HCT116 (cell line): ENCODE measurements around the gene MTHFD2. TPM values are rescaled to one million over a fixed set of nuclear protein-coding genes. Genes with fewer than 3 reads are reported as not detected.
A peak's percentile ranks its signal among the peaks of the same experiment; 100 is the strongest.

Experiments
- ATAC-seq: fragments of 200-7000 bp; cut with Tn5 transposase; 2 replicates; pipeline ENCODE4 v1.9.1; 2020; ENCODE audit warnings: mild to moderate bottlenecking, moderate library complexity
- BruUV-seq: library from RNA; stranded (reverse); fragments of 400-500 nt; replicated peaks from 2 replicates; lab custom pipeline; 2021; lab: Mats Ljungman, UMichigan
- CTCF ChIA-PET: fragments of 300-600 bp; sonication (Branson Sonifier 250); formaldehyde crosslinking; loops from one replicate; lab custom pipeline; 2021; ENCODE audit warnings: antibody characterized with exemption; lab: Charles Lee
- POLR2A ChIA-PET: fragments of 300-600, 350-600 bp; sonication (Branson Sonifier 250); formaldehyde crosslinking; loops from one replicate; lab custom pipeline; 2021; ENCODE audit warnings: antibody characterized with exemption; lab: Charles Lee
- RAD21 ChIA-PET, 2 experiments: fragments of 300-600 bp; sonication (Branson Sonifier 250); formaldehyde crosslinking; loops; one replicate each; lab custom pipeline; 2023; ENCODE audit warnings: low total read pairs in 2 of 2; ENCODE audit not compliant: uncharacterized antibody in 2 of 2, unreplicated experiment in 2 of 2, low non-redundant PET in 1 of 2; lab: Charles Lee
- DNase-seq: peaks from one replicate; pipeline ENCODE4 v3.0.0-alpha.2; 2010; ENCODE audit warnings: low read depth, low spot score
- H2AFZ ChIP-seq: fragments of 200-600 bp; shearing (Covaris generic), sonication (generic); 2 replicates; pipeline ENCODE4 v1.6.1; 2017; ENCODE audit warnings: low read depth, mixed run types, mixed read lengths, antibody characterized with exemption, low read length; ENCODE audit not compliant: poor library complexity, severe bottlenecking
- H3K27ac ChIP-seq: 2 replicates; pipeline ENCODE4 v1.5.1; 2012; ENCODE audit warnings: low read depth, low read length
- H3K27me3 ChIP-seq: fragments of 200-600 bp; sonication (generic); 2 replicates; pipeline ENCODE4 v1.6.1; 2016; ENCODE audit warnings: mixed run types, low read length, mixed read lengths; ENCODE audit not compliant: insufficient read depth
- H3K36me3 ChIP-seq, 2 experiments: fragments of 200-500 bp in 1 of 2; fragments of 200-600 bp in 1 of 2; sonication (Bioruptor generic) in 1 of 2; sonication (generic) in 1 of 2; 2 replicates each; pipeline versions ENCODE4 v1.5.1 to v1.6.1; 2014 to 2016; ENCODE audit warnings: low read length in 2 of 2, inconsistent platforms in 1 of 2, mixed read lengths in 1 of 2, mixed run types in 1 of 2; ENCODE audit not compliant: insufficient read depth in 2 of 2, control insufficient read depth in 1 of 2
- H3K4me1 ChIP-seq, 2 experiments: fragments of 200-600 bp in 1 of 2; sonication (generic) in 1 of 2; 2 replicates each; pipeline versions ENCODE4 v1.5.1 to v1.6.1; 2012 to 2017; ENCODE audit warnings: low read length in 2 of 2, inconsistent platforms in 1 of 2, mild to moderate bottlenecking in 1 of 2, mixed read lengths in 1 of 2, mixed run types in 1 of 2, moderate library complexity in 1 of 2; ENCODE audit not compliant: insufficient read depth in 2 of 2, control insufficient read depth in 1 of 2
- H3K4me2 ChIP-seq: fragments of 200-600 bp; sonication (generic); 2 replicates; pipeline ENCODE4 v1.6.1; 2017; ENCODE audit warnings: mixed run types, low read length, mixed read lengths
- H3K4me3 ChIP-seq, 2 experiments: fragments of 200-600 bp in 1 of 2; sonication (generic) in 1 of 2; replicated peaks in 1 of 2; 2 replicates each; pipeline ENCODE4 v1.5.1; 2011 to 2016; ENCODE audit warnings: low read length in 2 of 2, control low read depth in 1 of 2, low read depth in 1 of 2, mild to moderate bottlenecking in 1 of 2, mixed read lengths in 1 of 2, mixed run types in 1 of 2
- H3K79me2 ChIP-seq: fragments of 200-600 bp; sonication (generic); 2 replicates; pipeline ENCODE4 v1.6.1; 2017; ENCODE audit warnings: mild to moderate bottlenecking, mixed run types, low read length, moderate library complexity, mixed read lengths; ENCODE audit not compliant: insufficient read depth
- H3K9ac ChIP-seq: fragments of 200-600 bp; sonication (generic); 2 replicates; pipeline ENCODE4 v1.6.1; 2016; ENCODE audit warnings: low read length, mixed read lengths
- H3K9me2 ChIP-seq: fragments of 200-600 bp; sonication (generic), shearing (Covaris generic); 2 replicates; pipeline ENCODE4 v1.6.1; 2017; ENCODE audit warnings: mixed run types, mild to moderate bottlenecking, moderate library complexity; ENCODE audit not compliant: insufficient read depth
- H3K9me3 ChIP-seq, 2 experiments: fragments of 200-500 bp in 1 of 2; fragments of 200-600 bp in 1 of 2; sonication (Bioruptor generic) in 1 of 2; sonication (generic) in 1 of 2; 2 replicates each; pipeline ENCODE4 v1.6.1; 2014 to 2017; ENCODE audit warnings: low read length in 2 of 2, mixed read lengths in 2 of 2, inconsistent platforms in 1 of 2, low read depth in 1 of 2, mild to moderate bottlenecking in 1 of 2, mixed run types in 1 of 2, moderate library complexity in 1 of 2; ENCODE audit not compliant: control insufficient read depth in 1 of 2, insufficient read depth in 1 of 2
- H4K20me1 ChIP-seq: fragments of 200-600 bp; sonication (generic), shearing (Covaris generic); 2 replicates; pipeline ENCODE4 v1.6.1; 2017; ENCODE audit warnings: mixed run types, mild to moderate bottlenecking, moderate library complexity; ENCODE audit not compliant: insufficient read depth
- ATF3 ChIP-seq: IDR thresholded peaks from 2 replicates; pipeline ENCODE4 v1.6.1; 2012
- CBX3 ChIP-seq: IDR thresholded peaks from 2 replicates; pipeline ENCODE4 v1.6.1; 2012; ENCODE audit warnings: low read depth
- CEBPB ChIP-seq: IDR thresholded peaks from 2 replicates; pipeline ENCODE4 v1.6.1; 2012; ENCODE audit warnings: low read depth
- EGR1 ChIP-seq: IDR thresholded peaks from 2 replicates; pipeline ENCODE4 v1.6.1; 2012; ENCODE audit warnings: low read depth
- EZH2 ChIP-seq: fragments of 200-600 bp; sonication (generic); IDR thresholded peaks from 2 replicates; pipeline ENCODE4 v1.6.1; 2017; ENCODE audit warnings: antibody characterized with exemption, mixed run types
- EZH2phosphoT487 ChIP-seq: fragments of 200-600 bp; IDR thresholded peaks from 2 replicates; pipeline ENCODE4 v1.6.1; 2018; ENCODE audit warnings: antibody characterized with exemption, borderline replicate concordance
- FOSL1 ChIP-seq: IDR thresholded peaks from 2 replicates; pipeline ENCODE4 v1.6.1; 2012; ENCODE audit warnings: low read depth
- JUND ChIP-seq: IDR thresholded peaks from 2 replicates; pipeline ENCODE4 v1.6.1; 2012
- RAD21 ChIP-seq: IDR thresholded peaks from 2 replicates; pipeline ENCODE4 v1.6.1; 2012; ENCODE audit warnings: low read depth, mild to moderate bottlenecking
- SIN3A ChIP-seq: IDR thresholded peaks from 2 replicates; pipeline ENCODE4 v1.6.1; 2012; ENCODE audit warnings: low read depth
- SRF ChIP-seq: IDR thresholded peaks from 2 replicates; pipeline ENCODE4 v1.6.1; 2012; ENCODE audit warnings: low read depth
- YY1 ChIP-seq: IDR thresholded peaks from 2 replicates; pipeline ENCODE4 v1.6.1; 2011; ENCODE audit warnings: low read length, low read depth, moderate library complexity, mild to moderate bottlenecking; ENCODE audit not compliant: insufficient replicate concordance; ENCODE audit errors: extremely low read depth
- ZBTB33 ChIP-seq: IDR thresholded peaks from 2 replicates; pipeline ENCODE4 v1.6.1; 2011; ENCODE audit warnings: mild to moderate bottlenecking, low read length, moderate library complexity; ENCODE audit not compliant: insufficient replicate concordance; ENCODE audit errors: extremely low read depth
- ZFX ChIP-seq: fragments of 450-650 bp; IDR thresholded peaks from 2 replicates; pipeline ENCODE4 v1.6.1; 2017
- ZNF274 ChIP-seq: fragments of 200-500 bp; sonication (Bioruptor generic); IDR thresholded peaks from 2 replicates; pipeline ENCODE4 v1.6.1; 2014; ENCODE audit warnings: mild to moderate bottlenecking, low read depth, low read length, inconsistent platforms
- intact Hi-C: fragments of 100-400 bp; cut with micrococcal nuclease; formaldehyde crosslinking; loops from 2 replicates; pipeline ENCODE4 v1.10.0; 2022
- total RNA-seq: library from RNA; stranded (reverse); gene quantifications from one replicate; pipeline ENCODE4 v1.2.1, GENCODE V29; 2021; ENCODE audit not compliant: unreplicated experiment
- TF ChIP-seq, protein P1 (sequence below), 3 experiments: fragments of 200-600 bp in 1 of 3; sonication (generic) in 1 of 3; IDR thresholded peaks in 2 of 3; conservative IDR thresholded peaks in 1 of 3; 2 replicates each; pipeline ENCODE4 v1.5.1; 2012 to 2017; ENCODE audit warnings: low read depth in 2 of 3, low read length in 2 of 3, antibody characterized with exemption in 1 of 3, borderline replicate concordance in 1 of 3, control low read depth in 1 of 3, mild to moderate bottlenecking in 1 of 3, mixed read lengths in 1 of 3, mixed run types in 1 of 3, moderate library complexity in 1 of 3; ENCODE audit not compliant: insufficient read depth in 1 of 3

MTHFD2 gene
- total RNA-seq, 1 experiment from 2014 or later = 445 TPM

GRCh38 chr2:74260495-74260894 lies 62.1 kb downstream of the MTHFD2 start:
- ChIA-PET RAD21 (no interaction called here), CTCF (interaction anchor here (1.0 to 1.5 kb wide), 2 partner anchors 11 to 74 kb away, joined by 3 to 8 read pairs; no protein-coding TSS in a partner anchor), POLR2A (no interaction called here)
- Histone ChIP-seq H3K9ac (no peak overlapping the region), H4K20me1 (no peaks in the 10 kb centered on the region), H2AFZ (no peak overlapping the region), H3K36me3 (no peaks in the 10 kb centered on the region), H3K4me1 (peaks cover 7 to 12% of the 10 kb centered on the region in 2 experiments; a peak in 3 of 4 replicates), H3K4me2 (no peak overlapping the region), H3K4me3 (no peak overlapping the region), H3K27me3 (no peaks in the 10 kb centered on the region), H3K9me3 (no peaks in the 10 kb centered on the region), H3K9me2 (no peaks in the 10 kb centered on the region), H3K79me2 (no peaks in the 10 kb centered on the region), H3K27ac (no peak overlapping the region)
- ATAC-seq (no peak), DNase-seq (no peak)
- intact Hi-C loops = no loop called here
- no peak for TF ChIP-seq RAD21
- TF ChIP-seq JUND = no peak
- no peak for TF ChIP-seq CEBPB
- TF ChIP-seq EZH2phosphoT487 = no peak
- TF ChIP-seq ZNF274 = no peak
- TF ChIP-seq SIN3A = no peak
- no peak for TF ChIP-seq SRF
- no peak for TF ChIP-seq EZH2
- no peak for TF ChIP-seq FOSL1
- TF ChIP-seq ZFX = no peak
- no peak for TF ChIP-seq ATF3
- no peak for TF ChIP-seq CBX3
- no TSS peak for BruUV-seq

- CTCF ChIA-PET = interaction anchor here (1.0 to 1.5 kb wide), 3 partner anchors 12 to 435 kb away, joined by 3 to 8 read pairs (median 4); no protein-coding TSS in a partner anchor
- no TSS peak for BruUV-seq
- Histone ChIP-seq H3K9me3 (no peaks in the 10 kb centered on the region), H3K36me3 (no peaks in the 10 kb centered on the region), H3K4me1 (peaks cover 7 to 12% of the 10 kb centered on the region in 2 experiments; a peak in 3 of 4 replicates), H3K27ac (no peak overlapping the region)
- TF ChIP-seq YY1 (peak; percentile 70), RAD21 (peak; percentile 90), EZH2 (no peak), CBX3 (no peak), ZBTB33 (no peak), ZFX (no peak), EGR1 (no peak)
- TF ChIP-seq, protein P1, sequence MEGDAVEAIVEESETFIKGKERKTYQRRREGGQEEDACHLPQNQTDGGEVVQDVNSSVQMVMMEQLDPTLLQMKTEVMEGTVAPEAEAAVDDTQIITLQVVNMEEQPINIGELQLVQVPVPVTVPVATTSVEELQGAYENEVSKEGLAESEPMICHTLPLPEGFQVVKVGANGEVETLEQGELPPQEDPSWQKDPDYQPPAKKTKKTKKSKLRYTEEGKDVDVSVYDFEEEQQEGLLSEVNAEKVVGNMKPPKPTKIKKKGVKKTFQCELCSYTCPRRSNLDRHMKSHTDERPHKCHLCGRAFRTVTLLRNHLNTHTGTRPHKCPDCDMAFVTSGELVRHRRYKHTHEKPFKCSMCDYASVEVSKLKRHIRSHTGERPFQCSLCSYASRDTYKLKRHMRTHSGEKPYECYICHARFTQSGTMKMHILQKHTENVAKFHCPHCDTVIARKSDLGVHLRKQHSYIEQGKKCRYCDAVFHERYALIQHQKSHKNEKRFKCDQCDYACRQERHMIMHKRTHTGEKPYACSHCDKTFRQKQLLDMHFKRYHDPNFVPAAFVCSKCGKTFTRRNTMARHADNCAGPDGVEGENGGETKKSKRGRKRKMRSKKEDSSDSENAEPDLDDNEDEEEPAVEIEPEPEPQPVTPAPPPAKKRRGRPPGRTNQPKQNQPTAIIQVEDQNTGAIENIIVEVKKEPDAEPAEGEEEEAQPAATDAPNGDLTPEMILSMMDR (IDR thresholded peaks at IDR 0.05 in 2 of 3, conservative IDR thresholded peaks at IDR 0.05 in 1 of 3; ENCODE audit: borderline replicate concordance in 1 of 3, insufficient read depth in 1 of 3, low read depth in 2 of 3, low read length in 2 of 3) = peak; percentile 71 to 93 (median 80)
- TF ChIP-seq, all 23 proteins: peak for 3
- no peak overlapping the region for H3K4me3 ChIP-seq
- H3K4me2 ChIP-seq = peak overlapping the region; percentile 32
- no peak overlapping the region for H3K9ac ChIP-seq
- H2AFZ ChIP-seq = no peak overlapping the region
- ChIA-PET POLR2A (no interaction called here), RAD21 (no interaction called here)
- intact Hi-C loops = no loop called here
- H3K27me3 ChIP-seq = no peaks in the 10 kb centered on the region
- peak; percentile 31 for DNase-seq
- no peaks in the 10 kb centered on the region for H3K9me2 ChIP-seq
- no peaks in the 10 kb centered on the region for H4K20me1 ChIP-seq
- ATAC-seq = peak; percentile 95
- no peaks in the 10 kb centered on the region for H3K79me2 ChIP-seq
Observed at GRCh38 chr2:74261204-74261864, 62.9 kb downstream of the MTHFD2 start.
